CD4-positive, alpha-beta T cell treated with Interferon alpha-2 for 1 hour (primary cell): ENCODE measurements around the gene CD68.

Experiments used
- DNase-seq, 2 donors: peaks; one replicate each; pipeline ENCODE4 v3.0.0-alpha.2; 2020 to 2022

CD68 gene, protein sequence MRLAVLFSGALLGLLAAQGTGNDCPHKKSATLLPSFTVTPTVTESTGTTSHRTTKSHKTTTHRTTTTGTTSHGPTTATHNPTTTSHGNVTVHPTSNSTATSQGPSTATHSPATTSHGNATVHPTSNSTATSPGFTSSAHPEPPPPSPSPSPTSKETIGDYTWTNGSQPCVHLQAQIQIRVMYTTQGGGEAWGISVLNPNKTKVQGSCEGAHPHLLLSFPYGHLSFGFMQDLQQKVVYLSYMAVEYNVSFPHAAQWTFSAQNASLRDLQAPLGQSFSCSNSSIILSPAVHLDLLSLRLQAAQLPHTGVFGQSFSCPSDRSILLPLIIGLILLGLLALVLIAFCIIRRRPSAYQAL

DNA sequence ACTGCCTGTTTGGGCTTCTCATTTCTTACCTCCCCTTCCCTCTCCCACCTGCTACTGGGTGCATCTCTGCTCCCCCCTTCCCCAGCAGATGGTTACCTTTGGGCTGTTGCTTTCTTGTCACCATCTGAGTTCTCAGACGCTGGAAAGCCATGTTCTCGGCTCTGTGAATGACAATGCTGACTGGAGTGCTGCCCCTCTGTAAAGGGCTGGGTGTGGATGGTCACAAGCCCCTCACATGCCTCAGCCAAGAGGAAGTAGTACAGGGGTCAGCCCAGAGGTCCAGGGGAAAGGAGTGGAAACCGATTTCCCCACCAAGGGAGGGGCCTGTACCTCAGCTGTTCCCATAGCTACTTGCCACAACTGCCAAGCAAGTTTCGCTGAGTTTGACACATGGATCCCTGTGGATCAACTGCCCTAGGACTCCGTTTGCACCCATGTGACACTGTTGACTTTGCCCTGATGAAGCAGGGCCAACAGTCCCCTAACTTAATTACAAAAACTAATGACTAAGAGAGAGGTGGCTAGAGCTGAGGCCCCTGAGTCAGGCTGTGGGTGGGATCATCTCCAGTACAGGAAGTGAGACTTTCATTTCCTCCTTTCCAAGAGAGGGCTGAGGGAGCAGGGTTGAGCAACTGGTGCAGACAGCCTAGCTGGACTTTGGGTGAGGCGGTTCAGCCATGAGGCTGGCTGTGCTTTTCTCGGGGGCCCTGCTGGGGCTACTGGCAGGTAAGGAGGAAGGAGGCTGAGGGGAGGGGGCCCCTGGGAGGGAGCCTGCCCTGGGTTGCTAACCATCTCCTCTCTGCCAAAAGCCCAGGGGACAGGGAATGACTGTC, at the start of gene CD68:
CD68 (plus strand) TSS at position 638 of the 833 bp plus-strand sequence; CDS start at position 678, 40 bp downstream.
- DNase-seq = peak; percentile 70 to 84

DNA sequence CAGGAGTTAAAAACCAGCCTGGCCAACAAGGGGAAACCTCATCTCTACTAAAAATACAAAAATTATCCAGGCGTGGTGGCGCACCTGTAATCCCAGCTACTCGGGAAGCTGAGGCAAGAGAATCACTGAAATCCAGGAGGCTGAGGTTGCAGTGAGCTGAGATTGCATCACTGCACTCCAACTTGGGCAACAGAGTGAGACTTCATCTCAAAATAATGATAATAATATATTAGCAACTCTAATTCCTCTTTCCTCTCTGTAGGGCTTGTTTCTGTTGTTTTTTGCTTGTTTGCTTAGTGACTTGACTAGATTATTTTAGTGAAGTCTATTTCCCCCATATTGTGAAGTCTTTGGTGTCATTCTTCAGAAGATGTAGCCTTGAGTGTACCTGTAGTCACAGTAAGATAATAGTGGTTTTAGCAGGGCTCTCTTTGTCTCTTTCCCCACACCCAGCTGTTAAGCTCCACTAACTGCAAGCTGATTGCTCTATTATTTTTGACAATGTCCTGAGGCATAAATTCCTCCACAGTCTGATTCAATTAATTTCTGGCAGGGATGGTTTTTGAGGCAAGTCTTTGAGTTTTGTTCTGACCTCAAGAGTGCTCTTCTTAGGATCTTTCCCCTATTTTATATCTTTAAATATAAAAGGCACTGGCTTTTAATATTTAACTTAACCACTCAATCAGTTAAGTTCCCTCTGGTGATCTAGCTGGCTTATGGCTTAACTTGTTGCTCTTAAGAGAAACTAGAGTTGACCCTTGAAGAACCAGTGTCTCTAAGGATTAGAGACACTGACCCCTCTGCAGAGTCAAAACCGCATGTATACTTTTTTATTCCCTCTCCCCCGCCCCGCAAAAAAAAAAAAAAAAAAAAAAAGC, 49.2 kb upstream of the CD68 start:
- DNase-seq = no peak

DNA sequence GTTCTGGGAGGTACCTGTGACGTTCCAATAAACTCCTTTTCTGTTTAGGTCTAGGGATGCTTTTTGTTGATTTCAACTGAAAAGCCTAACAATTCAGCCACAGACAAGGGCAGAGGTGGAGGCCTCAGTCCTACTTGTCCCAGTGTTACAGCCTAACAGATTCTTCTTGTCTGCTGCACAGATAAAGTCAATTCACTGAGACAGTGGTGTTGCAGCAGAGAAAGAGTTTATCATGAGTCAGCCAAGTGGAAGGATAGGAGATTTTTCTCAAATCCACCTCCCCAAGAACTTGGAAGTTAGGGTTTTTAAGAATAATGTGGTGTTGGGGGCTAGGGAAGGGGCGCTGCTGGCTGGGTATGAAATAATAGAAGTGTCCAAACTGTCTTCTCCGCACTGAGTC, 41.4 kb upstream of the CD68 start:
- no peak for DNase-seq

DNA sequence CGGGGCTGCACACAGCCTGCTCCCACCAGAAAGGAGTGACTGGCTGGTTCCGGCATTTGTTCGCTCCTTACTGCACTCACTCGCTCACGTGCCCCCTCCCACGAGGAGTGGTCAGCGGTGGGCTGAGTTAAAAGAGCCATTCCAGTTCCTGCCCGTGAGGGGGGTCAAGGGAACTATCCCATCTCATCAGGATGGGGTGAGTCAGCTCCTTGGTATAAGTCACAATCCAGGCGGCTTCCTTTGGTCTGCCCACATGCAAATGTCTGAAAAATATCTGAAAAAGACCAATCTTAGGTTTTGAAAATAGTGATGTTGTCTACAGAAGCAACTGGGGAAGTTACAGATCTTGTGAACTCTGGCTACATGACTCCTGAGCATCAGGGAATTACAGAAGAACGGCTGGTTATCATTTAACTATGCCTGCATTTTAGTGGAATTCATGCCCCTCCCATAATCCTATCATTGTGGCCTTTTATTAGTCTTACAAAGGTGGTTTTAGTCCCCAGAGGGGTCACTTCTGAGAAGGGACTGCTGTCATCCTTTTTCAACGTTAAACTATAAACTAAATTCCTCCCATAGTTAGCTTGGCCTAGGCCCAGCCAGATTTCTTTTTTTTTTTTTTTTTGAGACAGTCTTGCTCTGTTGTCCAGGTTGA, 40.4 kb upstream of the CD68 start:
- no peak for DNase-seq

DNA sequence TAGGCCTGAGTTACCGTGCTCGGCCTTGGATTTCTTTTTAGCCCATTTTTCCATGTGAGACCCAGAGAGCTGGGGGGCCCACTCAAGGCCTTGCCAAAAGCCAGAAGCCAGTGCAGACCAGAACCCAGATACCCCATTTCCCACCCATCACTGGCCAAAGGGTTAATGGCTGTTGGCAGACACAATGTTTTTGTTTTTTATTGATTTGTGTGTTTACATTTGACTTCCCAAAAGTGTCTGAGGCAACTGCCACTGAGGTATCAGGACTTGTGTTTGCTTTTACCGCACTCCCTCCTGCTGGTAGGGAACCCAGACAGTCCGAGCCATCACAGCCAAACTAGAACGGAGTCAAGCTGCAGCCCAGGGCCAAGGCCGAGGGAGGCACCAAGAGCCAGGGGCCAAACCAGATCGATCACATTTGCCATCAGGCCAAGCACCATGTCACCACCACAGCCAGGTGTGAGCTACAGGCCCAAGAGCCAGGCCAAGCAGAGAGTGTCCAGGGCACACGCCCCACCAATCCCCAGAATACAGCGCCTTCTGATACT, 38.3 kb upstream of the CD68 start:
- no peak for DNase-seq

DNA sequence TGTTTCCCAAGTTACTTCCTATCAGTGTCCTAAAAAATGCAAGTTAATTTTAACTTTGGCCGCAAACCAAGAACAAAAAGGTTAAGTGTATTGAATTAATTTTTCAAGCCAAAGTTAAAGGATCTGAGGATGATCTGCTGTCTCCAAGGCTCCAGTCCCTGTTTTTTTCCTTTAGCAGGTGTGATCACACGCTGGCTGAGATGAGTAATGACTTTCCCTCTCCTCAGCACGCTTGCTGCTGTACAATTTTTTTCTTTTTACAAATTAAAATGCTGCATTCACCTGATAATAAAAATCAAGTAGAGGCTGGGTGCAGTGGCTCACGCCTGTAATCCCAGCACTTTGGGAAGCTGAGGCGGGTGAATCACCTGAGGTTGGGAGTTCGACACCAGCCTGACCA, 34.5 kb upstream of the CD68 start:
- DNase-seq = no peak

DNA sequence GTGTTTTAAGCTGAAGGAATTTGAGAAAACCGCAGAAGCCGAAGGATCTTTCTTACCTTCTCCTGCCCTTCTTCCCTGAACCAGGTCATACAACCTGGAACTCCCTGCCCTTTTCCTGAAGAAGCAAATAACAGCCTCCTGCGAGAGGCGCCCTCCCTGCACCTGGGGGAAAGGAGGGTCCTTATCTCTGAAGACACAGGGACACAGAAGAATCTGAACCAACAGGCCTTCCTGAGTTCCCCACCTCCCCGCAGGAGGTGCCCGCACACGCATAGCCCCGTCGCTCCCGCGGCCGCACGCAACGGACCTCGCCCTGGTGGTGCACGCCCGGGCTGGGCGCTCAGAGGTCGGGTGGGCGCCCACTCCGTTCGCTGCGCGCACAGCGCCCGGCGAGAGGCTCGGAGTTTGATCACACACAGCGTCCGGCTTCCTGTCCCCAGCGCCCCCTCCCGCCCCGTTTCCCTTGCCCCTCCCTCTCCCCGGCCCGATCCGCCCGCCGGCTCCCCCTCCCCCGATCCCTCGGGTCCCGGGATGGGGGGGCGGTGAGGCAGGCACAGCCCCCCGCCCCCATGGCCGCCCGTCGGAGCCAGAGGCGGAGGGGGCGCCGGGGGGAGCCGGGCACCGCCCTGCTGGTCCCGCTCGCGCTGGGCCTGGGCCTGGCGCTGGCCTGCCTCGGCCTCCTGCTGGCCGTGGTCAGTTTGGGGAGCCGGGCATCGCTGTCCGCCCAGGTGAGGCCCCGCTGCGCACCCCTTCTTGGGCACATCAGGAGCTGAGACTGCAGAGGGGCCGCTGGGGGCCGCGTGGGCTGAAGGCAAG, 30.6 kb upstream of the CD68 start, which contains the start of gene TNFSF12:
TNFSF12 (plus strand) TSS at position 474 of the 816 bp plus-strand sequence; CDS start at position 570, 96 bp downstream.
- peak; percentile 43 to 67 for DNase-seq

DNA sequence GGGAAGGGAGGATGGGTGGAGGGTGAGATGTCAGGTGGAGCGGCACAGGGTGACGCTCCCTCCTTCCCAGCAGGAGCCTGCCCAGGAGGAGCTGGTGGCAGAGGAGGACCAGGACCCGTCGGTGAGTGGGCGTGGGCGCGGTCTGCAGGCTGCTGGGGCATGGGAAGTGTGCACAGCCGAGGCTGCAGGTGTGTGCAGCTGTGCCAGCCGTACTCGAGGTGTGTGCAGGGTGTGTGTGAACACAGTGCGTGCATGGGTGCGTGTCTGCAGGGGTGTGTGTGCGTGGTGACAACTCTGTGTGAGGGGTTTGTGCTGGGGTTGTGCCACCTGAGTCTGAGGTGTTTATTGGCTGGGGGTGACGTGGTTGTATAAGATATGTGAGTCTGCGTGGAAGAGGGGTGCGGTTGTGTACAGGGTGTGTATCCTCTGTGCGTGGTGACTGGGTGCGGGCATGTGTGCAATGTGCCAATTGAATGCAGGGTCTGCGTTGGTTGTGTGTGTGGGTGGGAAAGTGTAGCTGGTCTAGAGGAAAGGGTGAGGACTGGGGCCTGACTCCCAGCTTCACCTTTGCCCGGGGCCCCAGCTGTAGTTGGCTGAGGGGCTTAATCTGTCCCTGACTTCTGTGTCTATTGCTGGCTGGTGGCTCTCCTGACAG, 29.9 kb upstream of the CD68 start:
- peak; percentile 21 to 55 for DNase-seq

DNA sequence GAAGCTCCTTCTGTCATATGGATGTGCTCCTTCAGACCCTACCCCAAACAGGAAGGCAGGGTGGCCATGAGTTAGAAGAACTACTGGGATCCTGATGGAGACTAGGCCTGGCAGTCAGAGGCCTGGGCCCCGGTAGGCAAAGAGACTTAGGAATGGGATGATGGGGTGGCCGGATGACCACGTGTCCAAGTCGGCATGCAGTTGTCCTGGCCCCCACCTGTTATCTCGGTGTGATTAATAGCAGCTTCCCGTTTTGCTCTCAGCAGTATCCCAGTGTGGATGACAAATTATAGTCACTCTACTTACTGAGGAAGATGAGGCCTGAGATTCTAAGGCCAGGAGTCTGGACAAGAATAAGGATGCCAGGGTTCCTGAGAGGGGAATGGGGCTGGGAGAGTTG, 29.1 kb upstream of the CD68 start:
- DNase-seq = no peak

DNA sequence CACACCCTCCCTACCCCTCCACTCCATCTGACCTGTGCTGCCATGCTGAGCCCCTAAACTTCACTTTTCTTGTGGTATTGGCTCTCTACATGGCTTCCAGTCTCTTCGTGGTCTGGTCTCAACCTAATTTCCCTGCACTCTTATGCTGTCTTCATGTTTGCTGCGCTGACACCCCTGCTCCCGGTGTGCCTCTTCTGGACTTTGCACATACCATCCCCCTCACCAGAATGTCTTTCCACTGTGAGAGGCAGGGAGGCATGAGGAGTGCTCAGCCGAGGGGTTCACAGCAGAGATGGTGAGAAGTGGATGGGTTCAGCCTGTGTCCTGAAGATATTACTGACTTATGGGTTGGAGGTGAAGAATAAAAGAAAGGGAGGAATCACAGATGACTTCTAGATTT, 28.0 kb upstream of the CD68 start:
- DNase-seq = no peak

DNA sequence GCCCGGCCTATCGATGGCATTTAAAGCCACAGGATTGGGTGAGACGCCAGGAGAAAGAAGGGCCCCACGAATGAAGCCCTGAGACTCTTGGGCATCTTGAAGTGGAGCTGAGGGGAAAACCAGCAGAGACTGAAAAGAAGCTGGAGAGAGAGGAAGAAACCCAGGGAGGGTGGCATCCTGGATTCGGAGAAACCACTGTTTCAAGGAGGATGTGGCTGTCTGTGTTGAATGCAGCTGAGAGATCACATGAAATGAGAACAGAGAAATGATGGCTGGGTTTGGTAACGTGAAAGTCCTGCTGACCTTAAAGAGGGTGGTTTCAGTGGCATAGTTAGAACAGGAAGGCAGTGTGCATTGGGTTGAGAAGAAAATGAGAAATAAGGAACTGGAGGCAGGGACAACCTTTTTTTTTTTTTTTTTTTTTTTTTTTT, 26.8 kb upstream of the CD68 start:
- DNase-seq = peak; percentile 67 to 76

DNA sequence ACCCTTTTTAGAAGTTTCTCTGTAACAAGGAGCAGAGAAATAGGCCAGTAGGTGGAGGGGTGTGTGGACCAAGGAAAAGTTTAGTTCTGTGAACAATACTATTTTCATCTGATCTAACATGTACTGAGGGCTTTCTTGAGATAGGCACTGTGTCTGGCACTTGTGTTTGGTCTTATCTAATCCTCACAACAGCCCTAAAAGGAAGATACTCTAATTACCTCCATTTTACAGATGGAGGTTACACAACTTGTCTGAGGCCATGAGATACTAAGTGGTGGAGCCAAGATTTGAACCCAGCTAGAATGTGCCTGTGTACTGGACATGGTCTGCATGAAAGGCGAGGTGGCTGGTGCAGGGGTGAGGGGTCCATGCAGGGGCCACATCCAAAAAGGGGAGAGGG, 26.1 kb upstream of the CD68 start:
- no peak for DNase-seq

DNA sequence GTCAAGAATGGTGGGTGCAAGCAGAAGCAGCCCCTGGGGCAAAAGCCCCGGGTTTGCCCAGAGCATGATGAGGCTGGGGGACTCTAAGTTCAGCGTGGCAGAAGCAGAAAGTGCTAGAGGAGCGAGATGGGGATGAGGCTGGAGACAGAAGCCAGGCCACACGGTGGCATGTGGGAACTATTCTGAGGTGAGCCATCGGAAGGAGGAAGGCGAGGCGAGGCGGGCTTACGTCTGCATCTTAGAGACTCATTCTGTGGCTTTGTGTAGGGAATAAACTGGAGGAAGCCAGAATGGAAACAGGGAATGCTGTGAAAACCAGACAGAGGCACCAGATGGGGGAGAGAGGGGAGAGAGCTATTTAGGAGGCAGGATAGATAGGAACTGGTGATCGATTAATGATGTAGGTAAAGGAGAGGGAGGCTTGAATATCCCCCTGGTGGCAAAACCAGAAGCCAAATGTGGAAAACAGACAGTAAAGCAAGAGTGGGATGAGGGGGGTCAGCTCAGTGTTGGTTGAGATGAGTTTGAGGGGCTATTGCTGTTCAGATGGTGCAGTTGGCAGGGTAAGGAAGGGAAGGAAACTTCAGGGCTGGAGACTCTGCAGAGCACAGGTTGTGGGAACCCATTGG, 24.0 kb upstream of the CD68 start:
- no peak for DNase-seq

DNA sequence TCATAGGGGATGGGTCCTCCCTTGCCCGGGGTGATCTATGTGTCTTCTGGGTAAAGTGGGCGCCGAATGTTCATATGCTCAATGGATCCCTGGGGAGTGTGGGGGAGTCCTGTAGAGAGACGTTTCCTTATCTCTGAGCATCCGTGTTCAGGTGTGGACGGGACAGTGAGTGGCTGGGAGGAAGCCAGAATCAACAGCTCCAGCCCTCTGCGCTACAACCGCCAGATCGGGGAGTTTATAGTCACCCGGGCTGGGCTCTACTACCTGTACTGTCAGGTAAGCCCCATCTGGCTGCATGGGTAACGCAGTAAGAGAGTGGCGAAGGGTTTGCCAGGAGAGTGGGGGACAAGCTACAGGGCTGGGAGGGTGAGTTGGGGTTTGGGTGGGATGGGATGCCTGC, 22.8 kb upstream of the CD68 start:
- DNase-seq = no peak

DNA sequence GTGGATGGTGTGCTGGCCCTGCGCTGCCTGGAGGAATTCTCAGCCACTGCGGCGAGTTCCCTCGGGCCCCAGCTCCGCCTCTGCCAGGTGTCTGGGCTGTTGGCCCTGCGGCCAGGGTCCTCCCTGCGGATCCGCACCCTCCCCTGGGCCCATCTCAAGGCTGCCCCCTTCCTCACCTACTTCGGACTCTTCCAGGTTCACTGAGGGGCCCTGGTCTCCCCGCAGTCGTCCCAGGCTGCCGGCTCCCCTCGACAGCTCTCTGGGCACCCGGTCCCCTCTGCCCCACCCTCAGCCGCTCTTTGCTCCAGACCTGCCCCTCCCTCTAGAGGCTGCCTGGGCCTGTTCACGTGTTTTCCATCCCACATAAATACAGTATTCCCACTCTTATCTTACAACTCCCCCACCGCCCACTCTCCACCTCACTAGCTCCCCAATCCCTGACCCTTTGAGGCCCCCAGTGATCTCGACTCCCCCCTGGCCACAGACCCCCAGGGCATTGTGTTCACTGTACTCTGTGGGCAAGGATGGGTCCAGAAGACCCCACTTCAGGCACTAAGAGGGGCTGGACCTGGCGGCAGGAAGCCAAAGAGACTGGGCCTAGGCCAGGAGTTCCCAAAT, 22.2 kb upstream of the CD68 start:
- no peak for DNase-seq

DNA sequence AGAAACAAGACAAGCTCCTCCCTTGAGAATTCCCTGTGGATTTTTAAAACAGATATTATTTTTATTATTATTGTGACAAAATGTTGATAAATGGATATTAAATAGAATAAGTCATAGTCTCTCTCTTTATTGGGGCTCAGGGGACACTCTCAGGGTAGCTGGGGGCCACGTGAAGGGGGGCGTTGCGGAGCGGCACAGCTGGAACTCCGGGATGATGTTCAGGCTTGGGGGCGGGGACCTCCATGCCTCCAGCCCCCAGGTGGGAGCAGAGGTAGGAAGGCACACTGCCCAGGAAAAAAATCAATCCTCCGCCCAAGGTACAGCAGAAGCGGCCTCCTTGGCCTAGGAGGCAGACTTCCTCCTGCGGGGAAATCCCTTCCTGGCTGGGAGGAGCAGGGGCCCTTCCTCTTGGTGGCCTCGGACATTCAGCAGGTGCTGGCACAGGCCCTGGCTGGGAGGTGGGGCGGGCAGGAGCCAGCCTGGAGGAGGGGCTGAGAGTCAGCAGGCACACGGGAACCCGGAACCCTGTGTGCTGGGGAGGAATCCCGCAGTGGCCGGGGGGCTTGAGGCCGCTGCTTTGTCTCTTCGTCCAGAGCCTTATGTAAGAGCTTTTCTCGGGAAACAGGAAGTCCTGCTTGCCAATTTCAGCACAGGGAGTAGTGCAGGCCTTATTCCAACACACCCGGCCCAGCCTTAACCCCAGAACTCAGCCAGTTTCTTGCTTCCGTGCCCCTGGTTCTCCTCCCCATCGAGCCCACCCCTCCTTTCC, 21.5 kb upstream of the CD68 start:
- DNase-seq = peak in 1 of 2 donors; percentile 67

DNA sequence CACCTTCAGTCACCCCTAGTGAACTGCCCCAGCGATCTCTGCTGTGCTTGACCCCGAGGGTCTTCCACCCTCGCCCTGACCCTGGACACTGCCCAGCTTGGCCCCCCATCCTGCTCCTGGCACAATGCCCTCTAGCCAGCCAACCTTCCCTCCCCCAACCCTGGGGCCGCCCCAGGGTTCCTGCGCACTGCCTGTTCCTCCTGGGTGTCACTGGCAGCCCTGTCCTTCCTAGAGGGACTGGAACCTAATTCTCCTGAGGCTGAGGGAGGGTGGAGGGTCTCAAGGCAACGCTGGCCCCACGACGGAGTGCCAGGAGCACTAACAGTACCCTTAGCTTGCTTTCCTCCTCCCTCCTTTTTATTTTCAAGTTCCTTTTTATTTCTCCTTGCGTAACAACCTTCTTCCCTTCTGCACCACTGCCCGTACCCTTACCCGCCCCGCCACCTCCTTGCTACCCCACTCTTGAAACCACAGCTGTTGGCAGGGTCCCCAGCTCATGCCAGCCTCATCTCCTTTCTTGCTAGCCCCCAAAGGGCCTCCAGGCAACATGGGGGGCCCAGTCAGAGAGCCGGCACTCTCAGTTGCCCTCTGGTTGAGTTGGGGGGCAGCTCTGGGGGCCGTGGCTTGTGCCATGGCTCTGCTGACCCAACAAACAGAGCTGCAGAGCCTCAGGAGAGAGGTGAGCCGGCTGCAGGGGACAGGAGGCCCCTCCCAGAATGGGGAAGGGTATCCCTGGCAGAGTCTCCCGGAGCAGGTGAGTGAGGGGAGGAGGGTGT, 20.7 kb upstream of the CD68 start, which contains the start of gene TNFSF13:
TNFSF13 (plus strand) TSS at position 207 of the 776 bp plus-strand sequence; CDS start at position 497, 290 bp downstream.
- no peak for DNase-seq
